GM21528 (cell line): ENCODE results near the gene TNFSF13B.
"Not testable (repeated sequence)": the region's sequence is repeated elsewhere in the genome, so short reads cannot be mapped to it uniquely, and the experiment has no call there.

Experiments used
- ATAC-seq: cut with Tn5 transposase; IDR thresholded peaks from one replicate; pipeline ENCODE4 v1.9.1; 2021; ENCODE audit warnings: mild to moderate bottlenecking, moderate library complexity; ENCODE audit not compliant: unreplicated experiment, low FRiP score

Gene TNFSF13B, protein sequence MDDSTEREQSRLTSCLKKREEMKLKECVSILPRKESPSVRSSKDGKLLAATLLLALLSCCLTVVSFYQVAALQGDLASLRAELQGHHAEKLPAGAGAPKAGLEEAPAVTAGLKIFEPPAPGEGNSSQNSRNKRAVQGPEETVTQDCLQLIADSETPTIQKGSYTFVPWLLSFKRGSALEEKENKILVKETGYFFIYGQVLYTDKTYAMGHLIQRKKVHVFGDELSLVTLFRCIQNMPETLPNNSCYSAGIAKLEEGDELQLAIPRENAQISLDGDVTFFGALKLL

DNA sequence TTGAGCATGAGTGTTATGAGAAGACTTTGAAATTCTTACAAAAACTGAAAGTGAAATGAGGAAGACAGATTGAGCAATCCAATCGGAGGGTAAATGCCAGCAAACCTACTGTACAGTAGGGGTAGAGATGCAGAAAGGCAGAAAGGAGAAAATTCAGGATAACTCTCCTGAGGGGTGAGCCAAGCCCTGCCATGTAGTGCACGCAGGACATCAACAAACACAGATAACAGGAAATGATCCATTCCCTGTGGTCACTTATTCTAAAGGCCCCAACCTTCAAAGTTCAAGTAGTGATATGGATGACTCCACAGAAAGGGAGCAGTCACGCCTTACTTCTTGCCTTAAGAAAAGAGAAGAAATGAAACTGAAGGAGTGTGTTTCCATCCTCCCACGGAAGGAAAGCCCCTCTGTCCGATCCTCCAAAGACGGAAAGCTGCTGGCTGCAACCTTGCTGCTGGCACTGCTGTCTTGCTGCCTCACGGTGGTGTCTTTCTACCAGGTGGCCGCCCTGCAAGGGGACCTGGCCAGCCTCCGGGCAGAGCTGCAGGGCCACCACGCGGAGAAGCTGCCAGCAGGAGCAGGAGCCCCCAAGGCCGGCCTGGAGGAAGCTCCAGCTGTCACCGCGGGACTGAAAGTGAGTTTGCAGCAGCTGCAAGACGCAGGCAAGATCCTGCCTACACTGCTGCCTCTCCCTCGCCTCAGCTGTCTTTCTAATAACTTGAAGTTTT, at the start of gene TNFSF13B:
TSS of gene TNFSF13B (plus strand) at position 118 of the 728 bp plus-strand sequence. CDS start at position 296, 178 bp downstream.
- ATAC-seq, result peak; percentile 74

DNA sequence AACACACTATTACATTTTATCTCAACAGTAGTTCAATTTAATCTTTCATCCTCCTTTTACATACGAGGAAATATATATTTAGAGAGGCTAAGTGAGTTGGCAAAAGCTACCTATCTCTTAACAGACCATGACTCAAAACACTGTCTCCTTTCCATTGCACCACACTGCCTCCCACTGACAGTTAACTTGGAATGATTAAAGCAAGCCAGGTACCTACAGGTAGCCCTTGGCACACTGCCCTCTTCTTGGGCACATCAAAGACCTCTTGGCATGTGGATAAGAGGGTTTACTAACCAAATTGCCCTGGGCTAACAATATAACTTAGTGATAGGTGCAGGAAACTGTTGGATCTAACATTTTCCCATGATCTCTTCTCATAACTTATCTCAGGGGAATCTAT, 49.5 kb upstream of the TNFSF13B start:
- ATAC-seq, result no peak

GRCh38 chr13:108223687-108224503, 45.6 kb upstream of the TNFSF13B start:
- ATAC-seq, result no peak

DNA sequence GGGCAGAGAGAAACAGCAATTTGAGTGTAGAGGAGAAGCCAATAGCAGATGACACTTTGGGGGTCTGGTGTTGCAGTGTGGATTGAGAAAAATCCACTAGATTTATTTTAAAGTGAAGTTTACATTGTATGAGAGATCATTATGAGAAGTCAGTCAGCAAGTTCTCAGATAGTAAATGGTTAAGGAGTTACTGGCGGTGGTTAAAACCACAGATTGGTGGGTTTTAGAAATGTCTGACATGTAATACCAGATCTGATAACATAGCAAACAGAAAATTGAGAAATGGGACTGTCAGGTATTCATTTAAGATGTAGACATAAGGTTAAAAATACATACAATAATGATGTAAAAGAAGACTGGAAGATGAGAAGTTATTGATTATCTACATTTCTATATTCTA, 44.1 kb upstream of the TNFSF13B start:
- ATAC-seq, result peak; percentile 55

GRCh38 chr13:108226184-108226583, 43.3 kb upstream of the TNFSF13B start:
- peak; percentile 44 for ATAC-seq

GRCh38 chr13:108227651-108228272, 41.8 kb upstream of the TNFSF13B start:
- no peak for ATAC-seq

DNA sequence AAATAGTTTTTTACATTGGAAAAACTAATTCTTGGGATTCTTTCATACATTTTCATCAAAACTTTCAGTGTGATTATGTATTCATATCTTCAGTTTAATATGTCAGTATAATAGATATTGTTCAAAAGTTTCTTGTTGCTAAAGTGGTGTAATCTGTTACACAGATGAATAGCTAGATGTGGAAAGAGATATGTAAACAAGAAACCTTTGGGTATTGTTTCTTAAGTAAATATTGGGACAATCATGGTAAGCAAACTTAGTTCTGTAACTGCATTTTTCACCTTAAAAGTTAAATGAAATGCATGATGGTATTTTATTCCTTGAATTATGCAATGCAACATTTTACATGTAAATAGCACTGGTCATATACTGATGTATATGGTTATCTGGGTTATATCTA, 39.1 kb upstream of the TNFSF13B start:
- ATAC-seq, result no peak

DNA sequence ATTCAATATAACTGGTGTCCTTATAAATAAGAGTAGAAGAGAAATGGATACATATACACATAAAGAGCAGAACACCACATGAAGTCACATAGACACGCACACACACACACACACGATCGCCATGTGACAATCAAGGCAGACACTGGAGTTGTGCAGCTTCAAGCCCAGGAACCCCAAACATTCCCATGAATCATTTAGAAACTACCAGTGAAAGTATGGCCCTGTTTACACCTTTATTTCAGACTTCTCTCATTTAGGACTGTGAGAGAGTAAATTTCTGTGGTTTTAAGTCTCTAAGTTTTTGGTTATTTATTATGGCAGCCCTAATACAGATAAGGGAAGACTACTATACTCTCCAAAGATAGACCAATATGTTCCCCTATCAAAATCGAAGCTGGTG, 20.4 kb upstream of the TNFSF13B start:
- peak; percentile 66 for ATAC-seq

GRCh38 chr13:108257248-108257647, 12.3 kb upstream of the TNFSF13B start:
- no peak for ATAC-seq

GRCh38 chr13:108263621-108264355, 5.7 kb upstream of the TNFSF13B start:
- ATAC-seq, result no peak

DNA sequence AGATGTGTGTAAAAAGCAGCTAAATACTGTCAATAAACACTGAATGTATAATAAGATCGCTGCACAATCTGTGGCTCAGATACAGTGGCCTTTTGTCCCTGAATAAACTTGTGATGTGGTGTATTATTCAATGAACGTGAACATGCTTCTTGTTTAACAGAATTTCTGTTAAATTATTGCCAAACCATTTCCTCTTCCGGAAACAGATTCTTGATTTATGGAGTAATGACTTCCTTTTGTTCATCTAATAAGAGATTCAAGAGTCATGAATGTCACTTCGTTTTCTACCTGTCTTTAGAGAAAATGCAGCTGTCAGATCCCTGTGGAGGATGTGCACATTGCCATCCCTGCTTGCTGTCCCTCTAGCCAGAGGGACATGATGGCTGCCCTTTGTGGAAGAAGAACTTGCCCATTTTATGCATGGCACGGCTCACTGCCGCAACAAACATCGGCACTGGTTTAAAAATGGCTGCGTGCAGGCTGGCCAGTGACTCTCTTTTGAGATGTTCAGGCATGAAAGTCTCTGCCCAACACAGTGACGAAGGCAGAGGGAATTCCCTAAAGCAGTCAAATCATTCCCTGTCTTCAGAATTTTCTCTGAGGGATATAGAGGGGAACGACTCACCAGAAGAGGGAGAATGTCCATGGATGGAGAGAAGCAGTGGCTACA, 3.1 kb upstream of the TNFSF13B start:
- no peak for ATAC-seq

- ATAC-seq, result no peak
Measured at GRCh38 chr13:108267347-108267746, 2.2 kb upstream of the TNFSF13B start.

GRCh38 chr13:108267855-108268254, 1.7 kb upstream of the TNFSF13B start:
- ATAC-seq, result not testable (repeated sequence)

- no peak for ATAC-seq
Measured at GRCh38 chr13:108268466-108269112, 929 bp upstream of the TNFSF13B start.

DNA sequence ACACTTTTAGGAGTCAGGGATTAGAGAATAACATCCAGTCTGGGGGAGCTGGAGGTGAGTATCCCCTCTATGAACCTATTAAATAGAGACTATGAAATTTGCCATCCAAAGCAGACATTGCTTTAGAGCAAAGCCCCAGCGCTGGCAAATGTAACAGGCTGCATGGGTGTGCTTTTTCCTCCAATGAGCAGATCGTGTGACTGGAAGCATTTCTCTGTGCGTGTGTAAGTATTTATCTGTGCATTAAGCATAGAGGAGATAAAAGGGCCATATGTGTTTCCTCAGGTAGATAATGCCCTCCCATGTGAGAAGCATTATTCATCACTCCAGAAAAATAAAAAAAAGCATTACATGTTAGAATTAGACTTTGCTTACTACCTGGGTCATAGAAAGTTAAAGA, 924 bp downstream of the TNFSF13B start:
- ATAC-seq, result peak; percentile 12

DNA sequence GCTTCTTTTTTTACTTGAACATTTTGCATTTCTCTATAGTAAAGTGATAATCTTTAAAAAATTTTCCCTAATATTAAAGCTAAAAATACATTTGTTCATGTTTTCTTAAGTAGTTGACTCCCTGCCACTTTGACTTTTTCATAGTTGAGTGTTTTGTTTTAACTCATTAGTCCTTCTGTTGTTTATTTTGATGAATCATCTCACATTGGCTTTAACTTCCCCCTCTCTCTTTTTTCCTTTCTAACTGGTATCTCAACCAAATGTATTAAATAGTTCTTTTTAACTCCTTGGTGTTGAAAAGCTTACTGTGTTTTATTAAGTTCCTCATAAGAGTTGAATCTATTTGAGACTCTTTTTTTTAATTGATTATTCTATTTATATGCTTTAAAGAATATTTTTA, 2.8 kb downstream of the TNFSF13B start:
- no peak for ATAC-seq

DNA sequence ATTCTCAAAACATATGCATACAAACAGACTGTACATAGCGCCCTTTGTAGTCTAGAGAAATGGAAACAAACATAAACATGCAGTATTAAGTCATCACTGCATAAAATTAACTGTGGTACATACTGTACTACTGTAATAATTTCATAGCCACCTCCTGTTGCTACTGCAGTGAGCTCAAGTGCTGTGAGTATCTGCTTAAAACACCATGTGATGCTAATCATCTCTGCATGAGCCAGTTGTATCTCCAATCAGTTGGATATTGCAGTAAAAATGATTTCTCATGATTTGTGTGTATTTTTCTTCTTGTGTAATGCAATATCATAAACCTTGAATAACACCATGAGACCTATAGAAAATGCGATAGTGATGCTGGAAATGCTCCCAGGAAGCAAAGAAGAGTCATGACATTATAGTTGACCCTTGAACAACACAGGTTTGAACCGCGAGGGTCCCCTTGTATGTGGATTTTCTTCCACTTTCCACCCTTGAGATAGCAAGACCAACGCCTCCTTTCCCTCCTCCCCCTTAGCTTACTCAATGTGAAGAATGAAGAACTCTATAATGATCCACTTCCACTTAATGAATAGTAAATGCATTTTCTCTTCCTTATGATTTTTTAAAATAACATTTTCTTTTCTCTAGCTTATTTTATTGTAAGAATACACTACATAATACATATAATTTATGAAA, 4.1 kb downstream of the TNFSF13B start:
- no peak for ATAC-seq

GRCh38 chr13:108274718-108275117, 5.2 kb downstream of the TNFSF13B start:
- no peak for ATAC-seq
